T-helper 1 cell (primary cell): ENCODE data around the gene FCN1.

Source experiments
- DNase-seq, 5 donors: peaks; one replicate each; pipeline ENCODE4 v3.0.0-alpha.2; 2012 to 2020

The FCN1 gene

GRCh38 chr9:134913041-134913712 lies 4.5 kb downstream of the FCN1 start:
- no peak for DNase-seq

- no peak for DNase-seq
Observed at GRCh38 chr9:134912126-134912840, 5.4 kb downstream of the FCN1 start.

GRCh38 chr9:134909511-134910481 lies 7.9 kb downstream of the FCN1 start:
- no peak for DNase-seq

GRCh38 chr9:134908524-134909309 lies 9.0 kb downstream of the FCN1 start:
- no peak for DNase-seq

- DNase-seq, result no peak
Observed at GRCh38 chr9:134902936-134903335, 14.8 kb downstream of the FCN1 start.

GRCh38 chr9:134899818-134900217 lies 17.9 kb downstream of the FCN1 start:
- no peak for DNase-seq

GRCh38 chr9:134899168-134899567 lies 18.5 kb downstream of the FCN1 start:
- no peak for DNase-seq

- DNase-seq, result no peak
Observed at GRCh38 chr9:134898319-134898718, 19.4 kb downstream of the FCN1 start.

GRCh38 chr9:134897584-134898170 lies 20.0 kb downstream of the FCN1 start:
- DNase-seq, result no peak

GRCh38 chr9:134896834-134897583 lies 20.7 kb downstream of the FCN1 start:
- no peak for DNase-seq

GRCh38 chr9:134895908-134896833 lies 21.5 kb downstream of the FCN1 start:
- no peak for DNase-seq

- no peak for DNase-seq
Observed at GRCh38 chr9:134895567-134895907, 22.2 kb downstream of the FCN1 start.

GRCh38 chr9:134895097-134895496 lies 22.6 kb downstream of the FCN1 start:
- DNase-seq, result no peak

- DNase-seq, result no peak
Observed at GRCh38 chr9:134894136-134894860, 23.4 kb downstream of the FCN1 start.

GRCh38 chr9:134892820-134893420 lies 24.8 kb downstream of the FCN1 start:
- no peak for DNase-seq

- no peak for DNase-seq
Observed at GRCh38 chr9:134892221-134892620, 25.5 kb downstream of the FCN1 start.

GRCh38 chr9:134891713-134892112 lies 26.0 kb downstream of the FCN1 start:
- DNase-seq, result no peak

GRCh38 chr9:134891053-134891452 lies 26.7 kb downstream of the FCN1 start:
- no peak for DNase-seq

- DNase-seq, result no peak
Observed at GRCh38 chr9:134890155-134890495, 27.6 kb downstream of the FCN1 start.
